Dedifferentiated amniotic fluid mesenchymal stem cell (primary cell): Measurements from ENCODE around the gene PCDHA6.
"Not testable (repeated sequence)": the region's sequence is repeated elsewhere in the genome, so short reads cannot be mapped to it uniquely, and the experiment has no call there.

Experiments
- DNase-seq: peaks from one replicate; pipeline ENCODE4 v3.0.0-alpha.2; 2016; ENCODE audit errors: extremely low spot score

The PCDHA6 gene

GRCh38 chr5:140827704-140828361 lies at the start of gene PCDHA6:
TSS of gene PCDHA6 (plus strand) at chr5:140827960. CDS start at chr5:140828092, 132 bp downstream.
- no peak for DNase-seq

- no peak for DNase-seq
These were observed 47.2 kb upstream of the PCDHA6 start for GRCh38 chr5:140780512-140780911.

- no peak for DNase-seq
These were observed 41.7 kb upstream of the PCDHA6 start, which contains the start of gene PCDHA1 for GRCh38 chr5:140785905-140786686. TSS of gene PCDHA1 (plus strand) at chr5:140786140.

- not testable (repeated sequence) for DNase-seq
These were observed 40.3 kb upstream of the PCDHA6 start for GRCh38 chr5:140787422-140787821.

- DNase-seq, result not testable (repeated sequence)
These were observed 39.8 kb upstream of the PCDHA6 start for GRCh38 chr5:140787849-140788504.

- DNase-seq, result no peak
These were observed 36.7 kb upstream of the PCDHA6 start for GRCh38 chr5:140791089-140791488.

- no peak for DNase-seq
These were observed 33.0 kb upstream of the PCDHA6 start, which contains the start of gene PCDHA2 for GRCh38 chr5:140794595-140795258. TSS of gene PCDHA2 (plus strand) at chr5:140794852.

- DNase-seq, result no peak
These were observed 32.5 kb upstream of the PCDHA6 start for GRCh38 chr5:140795259-140795641.

- DNase-seq, result not testable (repeated sequence)
These were observed 31.6 kb upstream of the PCDHA6 start for GRCh38 chr5:140796072-140796717.

- no peak for DNase-seq
These were observed 31.1 kb upstream of the PCDHA6 start for GRCh38 chr5:140796718-140797095.

- no peak for DNase-seq
These were observed 26.8 kb upstream of the PCDHA6 start, which contains the start of gene PCDHA3 for GRCh38 chr5:140800816-140801493. TSS of gene PCDHA3 (plus strand) at chr5:140801057.

- DNase-seq, result no peak
These were observed 26.3 kb upstream of the PCDHA6 start for GRCh38 chr5:140801494-140801841.

- not testable (repeated sequence) for DNase-seq
These were observed 25.4 kb upstream of the PCDHA6 start for GRCh38 chr5:140802381-140802780.

GRCh38 chr5:140802781-140803271 lies 24.9 kb upstream of the PCDHA6 start:
- no peak for DNase-seq

GRCh38 chr5:140806834-140807775 lies 20.7 kb upstream of the PCDHA6 start, which contains the start of gene PCDHA4:
TSS of gene PCDHA4 (plus strand) at chr5:140807068.
- no peak for DNase-seq

GRCh38 chr5:140808241-140808888 lies 19.4 kb upstream of the PCDHA6 start:
- DNase-seq, result not testable (repeated sequence)

GRCh38 chr5:140808889-140809291 lies 18.9 kb upstream of the PCDHA6 start:
- no peak for DNase-seq

GRCh38 chr5:140821375-140822280 lies 6.1 kb upstream of the PCDHA6 start, which contains the start of gene PCDHA5:
TSS of gene PCDHA5 (plus strand) at chr5:140821613.
- no peak for DNase-seq
